Measurements from ENCODE around the gene ZFPL1. TPM values are rescaled to one million over a fixed set of nuclear protein-coding genes. Genes with fewer than 3 reads are reported as not detected.
A peak's percentile ranks its signal among the peaks of the same experiment; 100 is the strongest.
"Not testable (repeated sequence)": the region's sequence is repeated elsewhere in the genome, so short reads cannot be mapped to it uniquely, and the experiment has no call there.

The ZFPL1 gene
- total and polyA plus RNA-seq, 2 donors: 16.8 to 42.5 TPM

DNA sequence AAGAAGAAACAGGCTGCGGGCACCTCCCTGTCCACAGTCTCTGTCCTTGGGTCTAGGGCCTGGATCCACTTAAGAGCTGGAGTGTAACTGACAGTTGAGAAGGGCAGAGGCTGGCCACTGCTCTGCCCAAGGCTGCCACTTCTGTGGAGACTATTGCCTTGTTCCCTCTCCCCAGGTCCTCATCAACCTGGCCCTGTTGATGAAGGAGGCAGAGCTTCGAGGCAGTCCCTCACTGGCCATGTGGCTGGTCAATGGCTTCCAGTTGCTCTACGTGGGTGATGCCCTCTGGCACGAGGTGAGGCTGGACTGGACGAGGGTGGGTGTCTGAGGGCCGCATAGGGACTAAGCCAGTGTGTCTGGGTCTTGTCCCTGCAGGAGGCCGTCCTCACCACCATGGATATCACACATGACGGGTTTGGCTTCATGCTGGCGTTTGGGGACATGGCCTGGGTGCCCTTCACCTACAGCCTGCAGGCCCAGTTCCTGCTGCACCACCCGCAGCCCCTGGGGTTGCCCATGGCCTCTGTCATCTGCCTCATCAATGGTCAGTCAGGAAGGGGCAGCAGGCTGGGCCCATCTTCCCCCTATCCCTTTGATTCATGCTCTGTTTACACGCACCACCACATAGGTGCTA, 30.6 kb downstream of the ZFPL1 start:
- 94% methylated on average over 11 of the region's 11 CpGs for WGBS
- no peak overlapping the region for H3K4me3 ChIP-seq (ENCODE audit: low read length in 2 of 2)
- peaks cover 21 to 60% of the 10 kb centered on the region in 2 donors for H3K4me1 ChIP-seq (ENCODE audit: control insufficient read depth in 2 of 2, insufficient read depth in 2 of 2, low read length in 2 of 2)
- no peak for DNase-seq (ENCODE audit: low read depth in 6 of 9, low spot score in 9 of 9)
- H3K27me3 ChIP-seq (ENCODE audit: control insufficient read depth in 2 of 2, insufficient read depth in 1 of 2, low read length in 1 of 2): peaks cover 0 to 3% of the 10 kb centered on the region in 2 donors
- H3K36me3 ChIP-seq (ENCODE audit: control insufficient read depth in 2 of 2, insufficient read depth in 2 of 2, low read length in 1 of 2): peaks cover 20 to 38% of the 10 kb centered on the region in 2 donors
- H3K27ac ChIP-seq (ENCODE audit: low read depth in 1 of 2, low read length in 1 of 2): no peak overlapping the region
- peaks cover 0 to 12% of the 10 kb centered on the region in 2 donors for H3K9me3 ChIP-seq (ENCODE audit: control insufficient read depth in 2 of 2, insufficient read depth in 1 of 2, low read length in 1 of 2)

GRCh38 chr11:65115361-65116082, 31.5 kb downstream of the ZFPL1 start:
- H3K27ac ChIP-seq (ENCODE audit: low read depth in 1 of 2, low read length in 1 of 2): no peak overlapping the region

DNA sequence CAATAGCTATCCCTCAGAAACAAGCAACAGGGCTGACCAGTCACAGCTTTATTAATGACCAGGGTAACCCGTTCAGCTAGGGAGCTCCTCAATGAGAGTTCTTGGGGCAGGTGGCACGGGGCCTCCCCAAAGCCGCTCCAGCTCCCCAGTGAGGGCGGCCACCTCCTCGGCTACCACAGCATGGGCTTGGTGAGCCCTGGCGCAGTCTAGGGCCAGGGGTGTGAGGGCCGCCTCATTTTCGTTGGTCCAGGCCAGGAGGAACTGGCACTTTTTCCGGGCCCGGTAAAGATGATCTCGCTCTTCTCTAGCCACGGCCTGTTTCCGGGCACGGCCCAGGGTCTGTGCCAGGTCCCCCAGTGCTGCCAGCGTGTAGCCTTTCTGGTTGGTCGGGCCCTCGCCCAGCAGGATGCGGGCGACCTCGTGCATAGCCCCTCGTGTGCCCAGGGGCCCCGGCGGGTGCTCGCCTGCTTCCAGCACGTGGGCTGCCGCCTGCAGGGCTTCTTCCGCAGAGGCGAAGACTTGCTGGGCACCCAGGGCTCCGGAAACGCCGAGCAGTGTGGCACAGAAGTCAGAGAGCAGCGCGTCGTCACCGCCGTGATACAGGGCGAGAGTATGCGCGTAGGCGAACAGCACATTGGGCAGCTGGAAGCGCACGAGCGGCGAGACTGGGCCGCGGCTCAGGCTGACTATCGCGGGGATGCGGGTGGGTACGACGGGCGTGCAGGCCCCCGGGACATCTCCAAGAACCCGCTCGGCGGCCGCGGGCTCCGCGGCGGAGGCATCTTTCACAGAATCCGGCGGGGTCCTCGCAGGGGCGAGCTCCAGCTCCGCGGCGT, 32.6 kb downstream of the ZFPL1 start:
- peak overlapping the region; percentile 71 to 85 for H3K4me3 ChIP-seq (ENCODE audit: low read length in 2 of 2)
- H3K36me3 ChIP-seq (ENCODE audit: control insufficient read depth in 2 of 2, insufficient read depth in 2 of 2, low read length in 1 of 2): peaks cover 30 to 45% of the 10 kb centered on the region in 2 donors
- peak overlapping the region; percentile 91 to 93 for H3K27ac ChIP-seq (ENCODE audit: low read depth in 1 of 2, low read length in 1 of 2)
- H3K9me3 ChIP-seq (ENCODE audit: control insufficient read depth in 2 of 2, insufficient read depth in 1 of 2, low read length in 1 of 2): peaks cover 0 to 12% of the 10 kb centered on the region in 2 donors
- peak in 3 of 9 donors; percentile 44 to 68 (median 60) for DNase-seq (ENCODE audit: low read depth in 6 of 9, low spot score in 9 of 9)
- H3K4me1 ChIP-seq (ENCODE audit: control insufficient read depth in 2 of 2, insufficient read depth in 2 of 2, low read length in 2 of 2): peaks cover 25 to 57% of the 10 kb centered on the region in 2 donors
- peaks cover 0 to 3% of the 10 kb centered on the region in 2 donors for H3K27me3 ChIP-seq (ENCODE audit: control insufficient read depth in 2 of 2, insufficient read depth in 1 of 2, low read length in 1 of 2)
- WGBS: 28% methylated on average over 68 of the region's 68 CpGs

More at GRCh38 chr11:65115361-65116082, 31.5 kb downstream of the ZFPL1 start:
- Histone ChIP-seq H3K27me3 (ENCODE audit: control insufficient read depth in 2 of 2, insufficient read depth in 1 of 2, low read length in 1 of 2) (peaks cover 0 to 3% of the 10 kb centered on the region in 2 donors), H3K9me3 (ENCODE audit: control insufficient read depth in 2 of 2, insufficient read depth in 1 of 2, low read length in 1 of 2) (peaks cover 0 to 12% of the 10 kb centered on the region in 2 donors), H3K4me1 (ENCODE audit: control insufficient read depth in 2 of 2, insufficient read depth in 2 of 2, low read length in 2 of 2) (peaks cover 20 to 58% of the 10 kb centered on the region in 2 donors), H3K36me3 (ENCODE audit: control insufficient read depth in 2 of 2, insufficient read depth in 2 of 2, low read length in 1 of 2) (peaks cover 27 to 42% of the 10 kb centered on the region in 2 donors), H3K4me3 (ENCODE audit: low read length in 2 of 2) (no peak overlapping the region)
- WGBS: 97% methylated on average over 21 of the region's 21 CpGs
- DNase-seq (ENCODE audit: low read depth in 6 of 9, low spot score in 9 of 9): no peak

DNA sequence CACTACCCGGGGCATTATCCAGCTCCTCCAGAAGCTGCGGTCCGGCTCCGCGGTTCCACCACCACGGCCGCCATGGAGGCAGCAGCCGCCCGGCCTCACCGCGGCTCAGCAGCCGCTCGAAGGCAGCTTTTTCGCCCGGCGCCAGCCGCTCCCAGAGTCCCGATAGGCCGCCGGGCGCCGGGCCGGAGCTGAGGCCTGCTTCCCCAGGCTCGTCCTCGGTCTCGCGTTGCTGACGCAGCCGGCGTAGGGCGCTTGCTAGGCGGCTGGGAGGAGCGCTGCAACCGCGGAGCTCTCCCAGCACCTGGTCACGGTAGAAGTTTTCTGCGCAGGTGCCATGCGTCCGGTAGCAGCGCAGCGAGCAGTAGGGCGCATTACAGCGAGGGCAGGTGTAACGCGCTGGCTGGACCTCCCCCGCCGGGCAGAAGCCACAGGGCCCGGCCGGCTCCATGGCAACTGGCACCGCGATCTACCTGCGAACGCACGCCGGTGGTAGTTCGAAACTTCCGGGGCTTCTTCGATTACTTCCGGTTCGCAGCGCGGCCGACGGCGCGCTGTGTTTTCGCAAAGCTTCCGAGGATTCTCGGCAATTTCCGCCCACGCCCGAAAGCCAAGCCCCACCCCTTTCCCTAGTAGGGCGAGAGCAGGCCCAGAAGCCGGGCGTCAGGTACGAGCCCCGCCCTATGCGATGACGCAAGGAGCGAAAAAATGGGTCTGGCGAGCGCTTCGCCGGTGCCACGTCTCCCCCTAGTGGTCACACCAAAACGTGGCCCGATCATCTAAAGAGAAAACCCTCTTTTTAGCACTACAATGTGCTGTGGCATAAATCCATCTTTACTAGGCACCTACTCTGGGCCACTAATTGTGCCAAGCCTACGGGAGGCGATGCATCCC, 33.4 kb downstream of the ZFPL1 start, which contains the start of gene ZNHIT2:
Gene ZNHIT2 (minus strand): TSS at position 496 of the 891 bp plus-strand sequence. CDS start 48 bp downstream, at position 448.
- DNase-seq (ENCODE audit: low read depth in 6 of 9, low spot score in 9 of 9): peak; percentile 97 to 100 (median 99)
- Histone ChIP-seq H3K27me3 (ENCODE audit: control insufficient read depth in 2 of 2, insufficient read depth in 1 of 2, low read length in 1 of 2) (peaks cover 0 to 3% of the 10 kb centered on the region in 2 donors), H3K36me3 (ENCODE audit: control insufficient read depth in 2 of 2, insufficient read depth in 2 of 2, low read length in 1 of 2) (peaks cover 30 to 46% of the 10 kb centered on the region in 2 donors), H3K9me3 (ENCODE audit: control insufficient read depth in 2 of 2, insufficient read depth in 1 of 2, low read length in 1 of 2) (peaks cover 0 to 9% of the 10 kb centered on the region in 2 donors), H3K4me1 (ENCODE audit: control insufficient read depth in 2 of 2, insufficient read depth in 2 of 2, low read length in 2 of 2) (peaks cover 21 to 50% of the 10 kb centered on the region in 2 donors), H3K27ac (ENCODE audit: low read depth in 1 of 2, low read length in 1 of 2) (peak within 1 kb of the TSS; percentile 91 to 93), H3K4me3 (ENCODE audit: low read length in 2 of 2) (peak within 1 kb of the TSS; percentile 71 to 85)
- WGBS: under 1% methylated on average over 89 of the region's 89 CpGs

- peaks cover 30 to 46% of the 10 kb centered on the region in 2 donors for H3K36me3 ChIP-seq (ENCODE audit: control insufficient read depth in 2 of 2, insufficient read depth in 2 of 2, low read length in 1 of 2)
- H3K4me1 ChIP-seq (ENCODE audit: control insufficient read depth in 2 of 2, insufficient read depth in 2 of 2, low read length in 2 of 2): peaks cover 20 to 51% of the 10 kb centered on the region in 2 donors
- DNase-seq (ENCODE audit: low read depth in 6 of 9, low spot score in 9 of 9): no peak
- no peak overlapping the region for H3K4me3 ChIP-seq (ENCODE audit: low read length in 2 of 2)
- 95% methylated on average over 18 of the region's 18 CpGs for WGBS
- H3K9me3 ChIP-seq (ENCODE audit: control insufficient read depth in 2 of 2, insufficient read depth in 1 of 2, low read length in 1 of 2): peaks cover 0 to 3% of the 10 kb centered on the region in 2 donors
- peak overlapping the region in 1 of 2 donors; percentile 71 for H3K27ac ChIP-seq (ENCODE audit: low read depth in 1 of 2, low read length in 1 of 2)
- H3K27me3 ChIP-seq (ENCODE audit: control insufficient read depth in 2 of 2, insufficient read depth in 1 of 2, low read length in 1 of 2): no peaks in the 10 kb centered on the region
Observed at GRCh38 chr11:65118097-65118837, 34.2 kb downstream of the ZFPL1 start.

- H3K36me3 ChIP-seq (ENCODE audit: control insufficient read depth in 2 of 2, insufficient read depth in 2 of 2, low read length in 1 of 2): peaks cover 30 to 46% of the 10 kb centered on the region in 2 donors
- not testable (repeated sequence) for H3K9me3 ChIP-seq (ENCODE audit: control insufficient read depth in 2 of 2, insufficient read depth in 1 of 2, low read length in 1 of 2); DNase-seq (ENCODE audit: low read depth in 6 of 9, low spot score in 9 of 9); H3K27ac ChIP-seq (ENCODE audit: low read depth in 1 of 2, low read length in 1 of 2); H3K27me3 ChIP-seq (ENCODE audit: control insufficient read depth in 2 of 2, insufficient read depth in 1 of 2, low read length in 1 of 2); H3K4me3 ChIP-seq (ENCODE audit: low read length in 2 of 2)
- peaks cover 17 to 45% of the 10 kb centered on the region in 2 donors for H3K4me1 ChIP-seq (ENCODE audit: control insufficient read depth in 2 of 2, insufficient read depth in 2 of 2, low read length in 2 of 2)
- 98% methylated on average over 18 of the region's 18 CpGs for WGBS
Observed at GRCh38 chr11:65118891-65119669, 35.1 kb downstream of the ZFPL1 start.

GRCh38 chr11:65119670-65119995, 35.6 kb downstream of the ZFPL1 start:
- H3K36me3 ChIP-seq (ENCODE audit: control insufficient read depth in 2 of 2, insufficient read depth in 2 of 2, low read length in 1 of 2): peaks cover 35 to 52% of the 10 kb centered on the region in 2 donors
- H3K4me1 ChIP-seq (ENCODE audit: control insufficient read depth in 2 of 2, insufficient read depth in 2 of 2, low read length in 2 of 2): peaks cover 17 to 45% of the 10 kb centered on the region in 2 donors
- no peaks in the 10 kb centered on the region for H3K27me3 ChIP-seq (ENCODE audit: control insufficient read depth in 2 of 2, insufficient read depth in 1 of 2, low read length in 1 of 2)
- no peak overlapping the region for H3K4me3 ChIP-seq (ENCODE audit: low read length in 2 of 2)
- H3K27ac ChIP-seq (ENCODE audit: low read depth in 1 of 2, low read length in 1 of 2): no peak overlapping the region
- DNase-seq (ENCODE audit: low read depth in 6 of 9, low spot score in 9 of 9): no peak
- H3K9me3 ChIP-seq (ENCODE audit: control insufficient read depth in 2 of 2, insufficient read depth in 1 of 2, low read length in 1 of 2): peaks cover 0 to 3% of the 10 kb centered on the region in 2 donors

Measured in thymus (tissue), 11 donors.